COR-L47 (cell line): ENCODE data around the gene MRPL40.
"Not testable (repeated sequence)": the region's sequence is repeated elsewhere in the genome, so short reads cannot be mapped to it uniquely, and the experiment has no call there.

ENCODE experiments used
- DNase-seq: peaks from one replicate; lab custom pipeline; 2025; lab: John Stamatoyannopoulos, UW

MRPL40 gene

GRCh38 chr22:19407649-19408606 lies 24.4 kb upstream of the MRPL40 start:
- DNase-seq, result peak; percentile 70

- DNase-seq, result no peak
These were observed 21.2 kb upstream of the MRPL40 start for GRCh38 chr22:19410941-19411689.

- no peak for DNase-seq
These were observed 20.7 kb upstream of the MRPL40 start for GRCh38 chr22:19411690-19412045.

- DNase-seq, result no peak
These were observed 19.9 kb upstream of the MRPL40 start for GRCh38 chr22:19412478-19412877.

GRCh38 chr22:19412923-19413322 lies 19.4 kb upstream of the MRPL40 start:
- no peak for DNase-seq

GRCh38 chr22:19419086-19419463 lies 13.3 kb upstream of the MRPL40 start:
- DNase-seq, result no peak

GRCh38 chr22:19419464-19420178 lies 12.7 kb upstream of the MRPL40 start:
- no peak for DNase-seq

GRCh38 chr22:19420321-19420720 lies 12.0 kb upstream of the MRPL40 start:
- DNase-seq, result no peak

- DNase-seq, result no peak
These were observed 9.7 kb upstream of the MRPL40 start for GRCh38 chr22:19422440-19423301.

GRCh38 chr22:19424186-19424500 lies 8.2 kb upstream of the MRPL40 start:
- DNase-seq, result no peak

- DNase-seq, result peak; percentile 16
These were observed 2.1 kb upstream of the MRPL40 start for GRCh38 chr22:19429950-19430889.

GRCh38 chr22:19430890-19431541 lies 1.3 kb upstream of the MRPL40 start:
- peak; percentile 8 for DNase-seq

- peak; percentile 81 for DNase-seq
These were observed 654 bp upstream of the MRPL40 start, which contains the start of gene HIRA for GRCh38 chr22:19431649-19432132. TSS of gene HIRA (minus strand) at chr22:19431733. CDS start at chr22:19431476, 257 bp downstream.

GRCh38 chr22:19434401-19434800 lies 2.1 kb downstream of the MRPL40 start:
- no peak for DNase-seq

- DNase-seq, result no peak
These were observed 2.7 kb downstream of the MRPL40 start for GRCh38 chr22:19434829-19435580.

- not testable (repeated sequence) for DNase-seq
These were observed 4.3 kb downstream of the MRPL40 start for GRCh38 chr22:19436444-19437161.

GRCh38 chr22:19438298-19438697 lies 6.0 kb downstream of the MRPL40 start:
- DNase-seq, result no peak
